Coronary artery (tissue), 2 donors: ENCODE data around the gene MARK3.

ENCODE experiments used
- DNase-seq: peaks from one replicate; pipeline ENCODE4 v3.0.0-alpha.2; 2017; ENCODE audit warnings: low spot score
- H3K27ac ChIP-seq, 2 donors: fragments of 200-600 bp; sonication (generic); one replicate each; pipeline ENCODE4 v1.5.1; 2016 to 2019
- H3K4me3 ChIP-seq: fragments of 200-600 bp; sonication (generic); 2 replicates; pipeline ENCODE4 v1.5.1; 2016; ENCODE audit warnings: mild to moderate bottlenecking, moderate library complexity
- CTCF ChIP-seq: fragments of 200-600 bp; sonication (generic); IDR thresholded peaks from one replicate; pipeline ENCODE4 v1.5.1; 2019; ENCODE audit warnings: antibody characterized with exemption

Gene MARK3

GRCh38 chr14:103378038-103378854 lies 7.0 kb upstream of the MARK3 start:
- no peak for TF ChIP-seq CTCF
- DNase-seq = no peak
- no peak overlapping the region for H3K27ac ChIP-seq
- H3K4me3 ChIP-seq = no peak overlapping the region

GRCh38 chr14:103380719-103381377 lies 4.4 kb upstream of the MARK3 start:
- no peak for DNase-seq

GRCh38 chr14:103382376-103382775 lies 2.8 kb upstream of the MARK3 start:
- no peak for TF ChIP-seq CTCF
- Histone ChIP-seq H3K4me3 (no peak overlapping the region), H3K27ac (no peak overlapping the region)
- DNase-seq = no peak

More at GRCh38 chr14:103380719-103381377, 4.4 kb upstream of the MARK3 start:
- Histone ChIP-seq H3K27ac (no peak overlapping the region), H3K4me3 (no peak overlapping the region)
- no peak for TF ChIP-seq CTCF

- H3K4me3 ChIP-seq = peak overlapping the region; percentile 93
- TF ChIP-seq CTCF = no peak
- no peak for DNase-seq
- peak overlapping the region; percentile 97 to 98 for H3K27ac ChIP-seq
Measured at GRCh38 chr14:103384450-103385151, 614 bp upstream of the MARK3 start.

GRCh38 chr14:103385929-103386712 lies 906 bp downstream of the MARK3 start:
- H3K4me3 ChIP-seq = peak overlapping the region; percentile 93
- peak overlapping the region; percentile 97 to 98 for H3K27ac ChIP-seq
- DNase-seq = no peak
- TF ChIP-seq CTCF = no peak

GRCh38 chr14:103386713-103387329 lies 1.6 kb downstream of the MARK3 start:
- no peak for TF ChIP-seq CTCF
- H3K27ac ChIP-seq = peak overlapping the region; percentile 97 to 98
- H3K4me3 ChIP-seq = peak overlapping the region; percentile 93
- DNase-seq = no peak
